Vagina (tissue), 2 donors: ENCODE measurements around the gene ASAP2.

ENCODE experiments used
- POLR2A ChIP-seq, 2 donors: fragments of 450-650 bp; IDR thresholded peaks; one replicate each; pipeline ENCODE4 v1.6.1; 2017; ENCODE audit warnings: antibody characterized with exemption in 2 of 2, mild to moderate bottlenecking in 2 of 2, moderate library complexity in 2 of 2
- TF ChIP-seq, protein P1 (sequence below), 3 experiments: fragments of 450-650 bp in 2 of 3; fragments of 200-600 bp in 1 of 3; sonication (generic) in 1 of 3; IDR thresholded peaks; one replicate each; pipeline ENCODE4 v1.5.1; 2017 to 2019; ENCODE audit warnings: antibody characterized with exemption in 3 of 3, mild to moderate bottlenecking in 2 of 3, moderate library complexity in 2 of 3

DNA sequence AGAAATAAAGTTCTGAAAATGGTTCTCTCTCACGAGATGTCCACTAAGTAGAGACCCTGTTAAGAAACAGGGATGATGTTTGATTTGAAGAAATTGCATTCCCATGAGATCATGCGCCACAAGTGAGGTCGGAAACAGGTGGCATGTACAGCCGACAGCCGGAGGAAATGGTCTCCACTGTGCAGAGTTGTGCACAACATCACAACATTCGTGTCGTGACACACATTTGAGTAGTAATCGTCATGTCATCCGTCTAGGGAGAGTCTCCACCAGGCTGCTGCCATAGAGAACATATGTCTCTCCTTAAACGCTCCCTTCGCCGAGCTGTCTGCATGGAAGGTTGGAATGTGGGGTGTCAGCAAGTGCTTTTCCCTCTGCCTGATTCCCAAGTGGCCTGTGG is 84.7 kb downstream of the ASAP2 start:
- TF ChIP-seq, protein P1, sequence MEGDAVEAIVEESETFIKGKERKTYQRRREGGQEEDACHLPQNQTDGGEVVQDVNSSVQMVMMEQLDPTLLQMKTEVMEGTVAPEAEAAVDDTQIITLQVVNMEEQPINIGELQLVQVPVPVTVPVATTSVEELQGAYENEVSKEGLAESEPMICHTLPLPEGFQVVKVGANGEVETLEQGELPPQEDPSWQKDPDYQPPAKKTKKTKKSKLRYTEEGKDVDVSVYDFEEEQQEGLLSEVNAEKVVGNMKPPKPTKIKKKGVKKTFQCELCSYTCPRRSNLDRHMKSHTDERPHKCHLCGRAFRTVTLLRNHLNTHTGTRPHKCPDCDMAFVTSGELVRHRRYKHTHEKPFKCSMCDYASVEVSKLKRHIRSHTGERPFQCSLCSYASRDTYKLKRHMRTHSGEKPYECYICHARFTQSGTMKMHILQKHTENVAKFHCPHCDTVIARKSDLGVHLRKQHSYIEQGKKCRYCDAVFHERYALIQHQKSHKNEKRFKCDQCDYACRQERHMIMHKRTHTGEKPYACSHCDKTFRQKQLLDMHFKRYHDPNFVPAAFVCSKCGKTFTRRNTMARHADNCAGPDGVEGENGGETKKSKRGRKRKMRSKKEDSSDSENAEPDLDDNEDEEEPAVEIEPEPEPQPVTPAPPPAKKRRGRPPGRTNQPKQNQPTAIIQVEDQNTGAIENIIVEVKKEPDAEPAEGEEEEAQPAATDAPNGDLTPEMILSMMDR (IDR thresholded peaks at IDR 0.05), result no peak
- no peak for TF ChIP-seq POLR2A (IDR thresholded peaks at IDR 0.05)
